Astrocyte of the hippocampus (primary cell): ENCODE results near the gene PPP1R1B.

Experiments
- DNase-seq: peaks from one replicate; pipeline ENCODE4 v3.0.0; 2011; ENCODE audit warnings: low read depth, low spot score

Gene PPP1R1B

GRCh38 chr17:39600288-39600996 is 26.3 kb upstream of the PPP1R1B start:
- DNase-seq = no peak

- no peak for DNase-seq
These were observed 25.7 kb upstream of the PPP1R1B start for GRCh38 chr17:39600997-39601597.

GRCh38 chr17:39601758-39602532 is 24.8 kb upstream of the PPP1R1B start:
- DNase-seq = no peak

GRCh38 chr17:39602533-39603303 is 24.0 kb upstream of the PPP1R1B start:
- DNase-seq = no peak

GRCh38 chr17:39603304-39604016 is 23.3 kb upstream of the PPP1R1B start:
- no peak for DNase-seq

GRCh38 chr17:39604911-39605491 is 21.8 kb upstream of the PPP1R1B start:
- no peak for DNase-seq

- DNase-seq = peak; percentile 46
These were observed 21.0 kb upstream of the PPP1R1B start for GRCh38 chr17:39605492-39606433.

GRCh38 chr17:39606434-39607056 is 20.2 kb upstream of the PPP1R1B start:
- no peak for DNase-seq

GRCh38 chr17:39607057-39607850 is 19.5 kb upstream of the PPP1R1B start:
- no peak for DNase-seq

- no peak for DNase-seq
These were observed 19.0 kb upstream of the PPP1R1B start, which contains the start of gene NEUROD2 for GRCh38 chr17:39607851-39608130. Gene NEUROD2 (minus strand): TSS chr17:39607920. CDS start chr17:39606599, 1,321 bp downstream.

- DNase-seq = no peak
These were observed 18.4 kb upstream of the PPP1R1B start for GRCh38 chr17:39608142-39608981.

- no peak for DNase-seq
These were observed 17.2 kb upstream of the PPP1R1B start for GRCh38 chr17:39609416-39610025.

GRCh38 chr17:39611401-39612112 is 15.2 kb upstream of the PPP1R1B start:
- no peak for DNase-seq

GRCh38 chr17:39612291-39612894 is 14.4 kb upstream of the PPP1R1B start:
- DNase-seq = no peak

- no peak for DNase-seq
These were observed 13.8 kb upstream of the PPP1R1B start for GRCh38 chr17:39612935-39613464.
